Esophagus squamous epithelium (tissue), 4 donors: Measurements from ENCODE around the gene PFKP.

ENCODE experiments used
- CTCF ChIP-seq, 6 experiments: fragments of 450-650 bp in 4 of 6; fragments of 200-600 bp in 2 of 6; sonication (generic) in 2 of 6; IDR thresholded peaks; one replicate each; pipeline ENCODE4 v1.5.1; 2016 to 2019; ENCODE audit warnings: antibody characterized with exemption in 6 of 6, mild to moderate bottlenecking in 4 of 6, moderate library complexity in 4 of 6
- POLR2A ChIP-seq, 4 donors: fragments of 450-650 bp; IDR thresholded peaks; one replicate each; pipeline ENCODE4 v1.6.1; 2017; ENCODE audit warnings: antibody characterized with exemption in 4 of 4, mild to moderate bottlenecking in 4 of 4, moderate library complexity in 3 of 4

- TF ChIP-seq CTCF (IDR thresholded peaks at IDR 0.05) (no peak), POLR2A (IDR thresholded peaks at IDR 0.05) (no peak)
These were observed 56.4 kb downstream of the PFKP start for GRCh38 chr10:3123571-3124411.
